NCI-H146 (cell line): ENCODE data around the gene MKLN1.

Experiments
- DNase-seq: peaks from one replicate; lab custom pipeline; 2025; lab: John Stamatoyannopoulos, UW

Gene MKLN1

GRCh38 chr7:131466735-131467365, 139.2 kb downstream of the MKLN1 start:
- DNase-seq = no peak

- DNase-seq = no peak
Observed at GRCh38 chr7:131467788-131468187, 140.1 kb downstream of the MKLN1 start.

GRCh38 chr7:131471250-131472004, 143.8 kb downstream of the MKLN1 start:
- DNase-seq = peak; percentile 96

- DNase-seq = no peak
Observed at GRCh38 chr7:131476740-131477139, 149.1 kb downstream of the MKLN1 start.

GRCh38 chr7:131480384-131481315, 153.0 kb downstream of the MKLN1 start:
- DNase-seq = no peak

GRCh38 chr7:131482800-131483199, 155.1 kb downstream of the MKLN1 start:
- DNase-seq = no peak

GRCh38 chr7:131483586-131483985, 155.9 kb downstream of the MKLN1 start:
- DNase-seq = no peak

- DNase-seq = no peak
Observed at GRCh38 chr7:131486346-131486745, 158.7 kb downstream of the MKLN1 start.

GRCh38 chr7:131487217-131487616, 159.5 kb downstream of the MKLN1 start:
- DNase-seq = no peak

- DNase-seq = no peak
Observed at GRCh38 chr7:131488361-131488760, 160.7 kb downstream of the MKLN1 start.

- no peak for DNase-seq
Observed at GRCh38 chr7:131489196-131489595, 161.5 kb downstream of the MKLN1 start.

GRCh38 chr7:131489881-131490280, 162.2 kb downstream of the MKLN1 start:
- no peak for DNase-seq

GRCh38 chr7:131493081-131493480, 165.4 kb downstream of the MKLN1 start:
- no peak for DNase-seq

GRCh38 chr7:131493581-131493980, 165.9 kb downstream of the MKLN1 start:
- DNase-seq = no peak

- no peak for DNase-seq
Observed at GRCh38 chr7:131494182-131494581, 166.5 kb downstream of the MKLN1 start.

- no peak for DNase-seq
Observed at GRCh38 chr7:131495669-131496498, 168.2 kb downstream of the MKLN1 start.

- no peak for DNase-seq
Observed at GRCh38 chr7:131497454-131497853, 169.8 kb downstream of the MKLN1 start.

GRCh38 chr7:131498237-131498885, 170.7 kb downstream of the MKLN1 start:
- no peak for DNase-seq

GRCh38 chr7:131499801-131500200, 172.1 kb downstream of the MKLN1 start:
- DNase-seq = no peak

GRCh38 chr7:131500357-131500756, 172.7 kb downstream of the MKLN1 start:
- no peak for DNase-seq

GRCh38 chr7:131501422-131501821, 173.7 kb downstream of the MKLN1 start:
- DNase-seq = no peak
